H1 (cell line): Measurements from ENCODE around the gene KCNA1.

Experiments
- CBX5 ChIP-seq: fragments of 300-800, 300-1000 bp; sonication (generic); IDR thresholded peaks from 2 replicates; pipeline ENCODE4 v1.7.1; 2016; ENCODE audit warnings: antibody characterized with exemption, low read length, low read depth
- TF ChIP-seq, protein P1 (sequence below), 3 experiments: IDR thresholded peaks; 1 replicate in 2 of 3; 2 replicates in 1 of 3; pipeline versions ENCODE4 v1.5.1 to v1.6.1; 2011; ENCODE audit warnings: low read length in 3 of 3, mild to moderate bottlenecking in 3 of 3, inconsistent platforms in 2 of 3, low read depth in 1 of 3, moderate library complexity in 1 of 3; ENCODE audit not compliant: insufficient read depth in 1 of 3; ENCODE audit errors: control extremely low read depth in 1 of 3

DNA sequence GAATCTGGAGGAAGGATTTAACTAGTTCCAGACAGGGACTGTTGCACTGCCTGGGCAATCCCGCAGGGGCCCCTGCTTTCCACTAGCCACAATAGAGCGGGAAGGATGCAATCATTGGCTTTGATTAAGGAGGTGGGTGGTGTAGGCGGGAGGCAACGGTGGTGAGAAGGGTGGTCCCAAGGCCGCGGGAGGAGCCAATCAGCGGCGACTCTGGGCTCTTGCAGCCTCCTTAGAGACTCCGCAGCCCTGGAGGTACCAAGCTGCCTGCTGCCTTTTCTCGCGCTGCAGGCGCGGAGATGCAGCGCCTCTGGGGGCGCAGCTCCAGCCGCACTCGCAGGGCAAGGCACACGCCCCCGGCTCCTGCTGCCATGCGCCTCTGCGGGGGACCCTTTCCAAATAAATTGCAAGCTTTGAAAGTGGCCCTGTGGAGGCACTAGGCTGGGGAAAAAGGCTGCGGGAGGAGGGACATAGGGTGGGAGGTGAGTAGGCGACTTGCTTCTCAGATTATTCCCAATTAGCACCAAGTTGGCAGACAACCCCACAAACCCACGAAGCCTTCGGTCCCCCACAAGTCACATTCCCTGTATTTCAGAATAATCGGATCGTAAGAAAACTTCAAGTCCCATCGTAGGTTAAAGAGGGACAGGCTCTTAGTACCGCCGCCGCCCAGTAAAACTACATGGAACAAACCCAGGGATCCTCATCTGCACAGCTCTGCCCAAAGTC, 858 bp upstream of the KCNA1 start:
- TF ChIP-seq CBX5 = no peak
- TF ChIP-seq, protein P1, sequence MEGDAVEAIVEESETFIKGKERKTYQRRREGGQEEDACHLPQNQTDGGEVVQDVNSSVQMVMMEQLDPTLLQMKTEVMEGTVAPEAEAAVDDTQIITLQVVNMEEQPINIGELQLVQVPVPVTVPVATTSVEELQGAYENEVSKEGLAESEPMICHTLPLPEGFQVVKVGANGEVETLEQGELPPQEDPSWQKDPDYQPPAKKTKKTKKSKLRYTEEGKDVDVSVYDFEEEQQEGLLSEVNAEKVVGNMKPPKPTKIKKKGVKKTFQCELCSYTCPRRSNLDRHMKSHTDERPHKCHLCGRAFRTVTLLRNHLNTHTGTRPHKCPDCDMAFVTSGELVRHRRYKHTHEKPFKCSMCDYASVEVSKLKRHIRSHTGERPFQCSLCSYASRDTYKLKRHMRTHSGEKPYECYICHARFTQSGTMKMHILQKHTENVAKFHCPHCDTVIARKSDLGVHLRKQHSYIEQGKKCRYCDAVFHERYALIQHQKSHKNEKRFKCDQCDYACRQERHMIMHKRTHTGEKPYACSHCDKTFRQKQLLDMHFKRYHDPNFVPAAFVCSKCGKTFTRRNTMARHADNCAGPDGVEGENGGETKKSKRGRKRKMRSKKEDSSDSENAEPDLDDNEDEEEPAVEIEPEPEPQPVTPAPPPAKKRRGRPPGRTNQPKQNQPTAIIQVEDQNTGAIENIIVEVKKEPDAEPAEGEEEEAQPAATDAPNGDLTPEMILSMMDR (IDR thresholded peaks at IDR 0.05; ENCODE audit: control extremely low read depth in 1 of 3, insufficient read depth in 1 of 3, low read depth in 1 of 3, low read length in 3 of 3) = peak; percentile 3 to 59 (median 54); a peak in 3 of 4 replicates
